AG04449 (cell line): Measurements from ENCODE around the gene SPNS2.

Experiments used
- CTCF ChIA-PET: fragments of 350-600 bp; formaldehyde crosslinking; extraction: SDS; loops from one replicate; lab custom pipeline; 2021; ENCODE audit warnings: antibody characterized with exemption; lab: Yijun Ruan, JAX
- POLR2A ChIA-PET: fragments of 400-600, 350-600 bp; formaldehyde crosslinking; extraction: SDS; loops from one replicate; lab custom pipeline; 2020; ENCODE audit warnings: antibody characterized with exemption, inconsistent platforms; lab: Yijun Ruan, JAX
- DNase-seq: peaks from one replicate; pipeline ENCODE4 v3.0.0-alpha.2; 2010; ENCODE audit warnings: low read depth, low spot score
- H3K4me3 ChIP-seq: 2 replicates; pipeline ENCODE4 v1.5.1; 2011; ENCODE audit warnings: low read depth, mild to moderate bottlenecking, control low read depth, low read length
- TF ChIP-seq, protein P1 (sequence below): IDR thresholded peaks from one replicate; pipeline ENCODE4 v1.5.1; 2011; ENCODE audit warnings: mild to moderate bottlenecking, moderate library complexity, low read length, control low read depth, inconsistent platforms; ENCODE audit not compliant: insufficient read depth; ENCODE audit errors: missing control alignments

Gene SPNS2

DNA sequence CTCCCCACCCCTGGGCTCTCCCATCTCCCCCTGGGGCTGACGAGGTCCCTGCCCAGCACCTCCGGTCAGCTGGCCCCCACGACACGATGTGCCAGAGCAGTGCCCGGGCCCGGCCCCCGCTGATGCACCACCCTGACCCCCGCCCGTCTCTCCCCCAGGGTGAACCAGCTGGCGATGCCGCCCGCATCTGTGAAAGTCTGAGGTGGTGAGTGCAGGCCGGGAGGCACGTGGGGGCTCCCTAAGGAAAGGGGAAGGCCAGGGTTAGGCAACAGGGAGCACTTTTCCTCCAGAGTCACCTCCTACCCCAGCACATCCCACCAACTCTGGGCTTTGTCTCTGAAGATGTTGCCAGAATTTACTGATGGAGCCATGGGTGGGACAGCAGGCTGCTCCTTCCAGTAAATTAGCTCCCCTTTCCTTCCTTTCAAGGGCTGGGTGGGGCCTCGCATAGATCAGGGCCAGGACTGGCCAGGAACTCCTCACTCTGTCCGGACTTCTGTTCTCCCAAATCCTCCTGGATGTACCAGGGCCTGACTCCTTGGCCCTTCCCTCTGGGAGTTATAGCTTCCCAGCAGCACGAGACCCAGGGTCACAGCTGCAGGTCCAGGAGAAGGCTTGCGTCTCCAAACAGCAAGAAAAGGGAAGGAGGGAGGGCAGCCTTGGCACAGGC, 38.2 kb downstream of the SPNS2 start:
- no peak for DNase-seq
- TF ChIP-seq, protein P1, sequence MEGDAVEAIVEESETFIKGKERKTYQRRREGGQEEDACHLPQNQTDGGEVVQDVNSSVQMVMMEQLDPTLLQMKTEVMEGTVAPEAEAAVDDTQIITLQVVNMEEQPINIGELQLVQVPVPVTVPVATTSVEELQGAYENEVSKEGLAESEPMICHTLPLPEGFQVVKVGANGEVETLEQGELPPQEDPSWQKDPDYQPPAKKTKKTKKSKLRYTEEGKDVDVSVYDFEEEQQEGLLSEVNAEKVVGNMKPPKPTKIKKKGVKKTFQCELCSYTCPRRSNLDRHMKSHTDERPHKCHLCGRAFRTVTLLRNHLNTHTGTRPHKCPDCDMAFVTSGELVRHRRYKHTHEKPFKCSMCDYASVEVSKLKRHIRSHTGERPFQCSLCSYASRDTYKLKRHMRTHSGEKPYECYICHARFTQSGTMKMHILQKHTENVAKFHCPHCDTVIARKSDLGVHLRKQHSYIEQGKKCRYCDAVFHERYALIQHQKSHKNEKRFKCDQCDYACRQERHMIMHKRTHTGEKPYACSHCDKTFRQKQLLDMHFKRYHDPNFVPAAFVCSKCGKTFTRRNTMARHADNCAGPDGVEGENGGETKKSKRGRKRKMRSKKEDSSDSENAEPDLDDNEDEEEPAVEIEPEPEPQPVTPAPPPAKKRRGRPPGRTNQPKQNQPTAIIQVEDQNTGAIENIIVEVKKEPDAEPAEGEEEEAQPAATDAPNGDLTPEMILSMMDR = no peak
- H3K4me3 ChIP-seq = no peak overlapping the region
- CTCF ChIA-PET = no interaction called here
- POLR2A ChIA-PET = interaction anchor here (0.6 to 1.2 kb wide), 2 partner anchors 19 to 37 kb away, joined by 4 read pairs; partner anchors contain the start of gene MYBBP1A

DNA sequence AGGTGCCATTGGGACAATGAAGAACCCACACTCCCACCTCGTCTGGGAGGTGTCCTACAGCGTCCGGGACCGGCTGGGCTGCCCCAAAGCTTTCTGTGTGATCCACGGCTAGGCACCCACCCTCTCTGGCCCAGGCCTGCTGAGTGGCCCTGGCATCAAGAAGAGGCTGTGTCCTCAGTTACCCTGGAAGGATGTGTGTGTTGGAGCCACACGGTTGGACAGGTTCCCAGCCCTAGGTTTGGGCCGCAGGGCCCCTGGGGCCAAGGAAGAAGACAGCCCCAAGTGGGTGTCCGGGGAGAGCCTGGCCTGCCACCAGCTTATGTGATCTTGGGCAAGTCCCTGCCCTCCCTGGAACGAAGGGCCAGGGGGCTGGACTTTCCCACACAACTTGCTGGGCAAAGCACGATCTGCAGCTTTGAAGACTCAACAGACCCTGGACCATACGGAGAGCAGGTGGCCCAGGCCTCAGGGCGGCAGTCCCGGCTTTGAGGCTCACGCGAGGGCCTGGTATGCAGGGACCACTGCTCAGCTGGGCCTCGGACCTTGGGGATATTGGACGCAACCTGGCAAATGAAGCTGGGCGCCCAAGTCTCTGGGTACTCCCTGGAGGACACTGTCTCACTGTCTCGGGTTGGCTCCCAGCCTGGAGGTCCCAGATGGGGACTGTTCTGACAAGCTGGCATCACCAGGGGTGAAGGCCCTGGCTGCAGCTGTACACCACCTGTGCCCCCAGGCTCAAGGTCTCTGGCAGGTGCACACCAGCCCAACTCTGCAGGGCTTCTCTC, 39.0 kb downstream of the SPNS2 start:
- TF ChIP-seq, protein P1 = no peak
- no peak for DNase-seq
- no peak overlapping the region for H3K4me3 ChIP-seq
- ChIA-PET CTCF (interaction anchor here (1.3 kb wide), 1 partner anchor 28 kb away, joined by 7 read pairs; no protein-coding TSS in a partner anchor), POLR2A (interaction anchor here (0.8 to 1.2 kb wide), 2 partner anchors 9 to 18 kb away, joined by 3 to 4 read pairs; partner anchors contain the start of gene MYBBP1A)

DNA sequence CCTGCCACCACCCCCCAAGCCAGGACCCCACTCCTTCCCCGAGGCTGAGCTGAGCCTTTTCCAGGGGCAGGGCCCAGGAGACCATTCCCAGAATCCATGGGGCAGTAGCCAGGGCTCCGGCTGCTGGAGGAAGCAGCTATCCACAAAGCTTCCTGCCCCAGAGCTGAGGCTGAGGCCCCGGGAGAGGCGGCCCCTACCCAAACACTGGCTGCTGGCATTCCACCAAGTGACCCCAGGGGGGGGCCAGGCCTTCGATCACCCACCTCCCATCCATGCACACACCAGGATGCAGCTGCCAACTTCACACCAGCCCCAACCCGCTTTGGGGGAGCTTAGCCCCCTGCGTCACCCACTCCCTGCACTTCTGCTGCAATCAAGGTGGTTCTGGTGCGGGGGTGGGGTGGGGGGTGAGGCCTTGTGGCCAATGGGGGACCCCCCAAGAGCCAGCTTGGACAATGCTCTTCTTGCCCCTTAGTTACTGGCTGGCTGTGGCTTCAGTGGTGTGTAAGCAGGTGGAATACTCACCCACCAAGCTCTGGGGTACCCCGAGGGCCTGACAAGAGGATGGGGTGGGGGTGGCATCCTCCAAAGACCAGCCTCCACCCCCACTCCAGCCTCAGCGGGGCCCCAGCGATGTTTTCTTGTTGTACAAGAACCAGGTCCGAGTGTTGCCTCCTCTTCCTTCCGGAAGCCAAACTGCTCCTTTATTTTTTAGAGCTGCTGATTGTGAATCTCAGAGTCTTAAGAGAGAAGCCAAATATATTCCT, 39.7 kb downstream of the SPNS2 start:
- TF ChIP-seq, protein P1 = no peak
- no peak overlapping the region for H3K4me3 ChIP-seq
- ChIA-PET POLR2A (interaction anchor here (0.8 kb wide), 1 partner anchor 9 kb away, joined by 3 read pairs; no protein-coding TSS in a partner anchor), CTCF (interaction anchor here (1.3 kb wide), 1 partner anchor 27 kb away, joined by 7 read pairs; no protein-coding TSS in a partner anchor)
- no peak for DNase-seq

DNA sequence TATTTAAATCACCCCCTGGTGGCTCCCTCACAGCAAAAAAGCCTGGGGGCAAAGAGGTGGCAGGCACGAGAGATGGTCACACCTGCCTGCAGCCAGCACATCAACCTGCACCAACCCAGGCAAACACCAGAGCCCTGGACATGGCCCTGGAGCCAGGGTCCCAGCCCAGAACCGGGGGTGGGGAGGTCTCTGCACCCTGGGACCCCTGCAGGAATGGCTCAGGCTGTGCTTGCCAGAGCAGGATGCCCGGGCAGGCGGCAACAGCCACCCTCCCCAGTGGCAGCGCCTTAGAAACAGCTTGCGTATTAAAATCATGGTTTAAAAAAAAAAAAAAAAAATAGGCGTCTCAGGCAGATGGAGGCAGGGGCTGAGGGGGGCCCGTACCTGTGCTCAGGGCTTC, 40.3 kb downstream of the SPNS2 start:
- CTCF ChIA-PET = interaction anchor here (1.3 kb wide), 1 partner anchor 27 kb away, joined by 7 read pairs; no protein-coding TSS in a partner anchor

GRCh38 chr17:4539576-4540223, 41.0 kb downstream of the SPNS2 start:
- POLR2A ChIA-PET = no interaction called here

More for the DNA sequence above, 40.3 kb downstream of the SPNS2 start:
- DNase-seq = no peak
- TF ChIP-seq, protein P1 = no peak
- H3K4me3 ChIP-seq = no peak overlapping the region
- POLR2A ChIA-PET = no interaction called here

More at GRCh38 chr17:4539576-4540223, 41.0 kb downstream of the SPNS2 start:
- H3K4me3 ChIP-seq = no peak overlapping the region
- no peak for DNase-seq
- TF ChIP-seq, protein P1 = no peak
- CTCF ChIA-PET = interaction anchor here (0.6 kb wide), 1 partner anchor 117 kb away, joined by 3 read pairs; no protein-coding TSS in a partner anchor
